Measurements from ENCODE around the gene NMB. TPM values are rescaled to one million over a fixed set of nuclear protein-coding genes. Genes with fewer than 3 reads are reported as not detected.
A peak's percentile ranks its signal among the peaks of the same experiment; 100 is the strongest.

Gene NMB
- total RNA-seq, 1 experiment from 2014 or later: 11.5 TPM

DNA sequence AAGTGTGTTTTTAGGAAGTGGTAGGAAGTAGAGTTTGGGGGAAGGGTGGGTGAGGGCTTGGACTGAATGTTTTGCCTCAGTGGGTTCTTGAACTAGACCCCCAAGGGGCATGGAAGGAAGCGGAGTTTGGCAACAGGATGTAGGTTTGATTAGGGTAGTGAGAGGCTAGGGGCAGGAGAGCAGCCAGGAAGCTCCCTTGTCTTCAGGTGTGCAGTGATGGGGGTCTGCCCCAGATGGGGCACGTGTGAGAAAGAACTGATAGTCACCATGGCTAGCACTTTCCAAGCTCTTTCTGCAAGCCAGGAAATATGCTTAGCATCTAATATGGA is 52.5 kb downstream of the NMB start:
- Histone ChIP-seq H3K27me3 (ENCODE audit: insufficient read depth, low read length) (no peaks in the 10 kb centered on the region), H3K4me2 (ENCODE audit: insufficient read depth, insufficient read length, low read length) (peak overlapping the region; percentile 73), H3K18ac (ENCODE audit: insufficient read length, low read depth, low read length) (no peak overlapping the region), H2BK120ac (ENCODE audit: low read depth, low read length, poor library complexity, severe bottlenecking) (no peak overlapping the region), H3T11ph (ENCODE audit: low read length) (no peak overlapping the region), H3K14ac (ENCODE audit: insufficient read depth, low read length) (no peak overlapping the region), H4K5ac (ENCODE audit: insufficient read length, low read depth, low read length) (no peak overlapping the region), H3K23ac (ENCODE audit: insufficient read length, low read depth, low read length) (no peak overlapping the region), H4K91ac (ENCODE audit: insufficient read length, low read depth, low read length) (no peak overlapping the region), H3K4ac (ENCODE audit: low read depth, low read length) (no peak overlapping the region), H4K8ac (replicated peaks; ENCODE audit: insufficient read length, low read depth, low read length) (no peak overlapping the region), H4K20me1 (ENCODE audit: control insufficient read depth, insufficient read depth, insufficient read length) (peaks cover 4% of the 10 kb centered on the region), H3K56ac (ENCODE audit: insufficient read length, low read depth, low read length) (no peak overlapping the region), H3K23me2 (ENCODE audit: insufficient read length, low read depth, low read length, poor library complexity, severe bottlenecking) (peaks cover 4% of the 10 kb centered on the region), H3K79me2 (ENCODE audit: insufficient read depth, low read length) (peaks cover 43% of the 10 kb centered on the region), H3K79me1 (ENCODE audit: insufficient read depth, low read depth, low read length, poor library complexity, severe bottlenecking) (no peaks in the 10 kb centered on the region), H2AFZ (ENCODE audit: low read length) (no peak overlapping the region), H3K9ac (ENCODE audit: extremely low read depth, insufficient read length, low read length) (no peak overlapping the region), H3K4me1 (ENCODE audit: insufficient read depth, low read length) (peaks cover 18% of the 10 kb centered on the region), H2BK20ac (ENCODE audit: low read depth, low read length, poor library complexity, severe bottlenecking) (no peak overlapping the region), H2BK12ac (ENCODE audit: insufficient read length, low read depth, low read length) (no peak overlapping the region), H2BK5ac (ENCODE audit: insufficient read length, low read length) (no peak overlapping the region), H2BK15ac (ENCODE audit: low read depth, low read length) (no peak overlapping the region), H2AK5ac (ENCODE audit: insufficient read length, low read length) (no peak overlapping the region), H3K27ac (ENCODE audit: insufficient read length, low read depth, low read length) (no peak overlapping the region), H3K9me3 (ENCODE audit: control insufficient read depth, low read depth, low read length) (no peaks in the 10 kb centered on the region)
- WGBS (ENCODE audit: extremely low coverage, insufficient read length, low lambda C conversion rate): no CpG with 5 or more reads among the region's 2 CpGs
- no peak for DNase-seq
- peak overlapping the region; percentile 64 to 73 for H3K4me3 Mint-ChIP-seq
- TF ChIP-seq, protein P1, sequence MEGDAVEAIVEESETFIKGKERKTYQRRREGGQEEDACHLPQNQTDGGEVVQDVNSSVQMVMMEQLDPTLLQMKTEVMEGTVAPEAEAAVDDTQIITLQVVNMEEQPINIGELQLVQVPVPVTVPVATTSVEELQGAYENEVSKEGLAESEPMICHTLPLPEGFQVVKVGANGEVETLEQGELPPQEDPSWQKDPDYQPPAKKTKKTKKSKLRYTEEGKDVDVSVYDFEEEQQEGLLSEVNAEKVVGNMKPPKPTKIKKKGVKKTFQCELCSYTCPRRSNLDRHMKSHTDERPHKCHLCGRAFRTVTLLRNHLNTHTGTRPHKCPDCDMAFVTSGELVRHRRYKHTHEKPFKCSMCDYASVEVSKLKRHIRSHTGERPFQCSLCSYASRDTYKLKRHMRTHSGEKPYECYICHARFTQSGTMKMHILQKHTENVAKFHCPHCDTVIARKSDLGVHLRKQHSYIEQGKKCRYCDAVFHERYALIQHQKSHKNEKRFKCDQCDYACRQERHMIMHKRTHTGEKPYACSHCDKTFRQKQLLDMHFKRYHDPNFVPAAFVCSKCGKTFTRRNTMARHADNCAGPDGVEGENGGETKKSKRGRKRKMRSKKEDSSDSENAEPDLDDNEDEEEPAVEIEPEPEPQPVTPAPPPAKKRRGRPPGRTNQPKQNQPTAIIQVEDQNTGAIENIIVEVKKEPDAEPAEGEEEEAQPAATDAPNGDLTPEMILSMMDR (conservative IDR thresholded peaks at IDR 0.05): no peak
- H3K4me1 Mint-ChIP-seq: peaks cover 46 to 62% of the 10 kb centered on the region in 2 experiments
- H3K27me3 Mint-ChIP-seq (ENCODE audit: low read depth): peaks cover 44% of the 10 kb centered on the region
- H3K27ac Mint-ChIP-seq: peak overlapping the region in 1 of 3 experiments; percentile 49; a peak in 2 of 7 replicates
- peaks cover 45 to 60% (median 58%) of the 10 kb centered on the region in 3 experiments for H3K36me3 Mint-ChIP-seq (ENCODE audit: insufficient read depth in 1 of 3, low read depth in 3 of 3)
- no peaks in the 10 kb centered on the region for H3K9me3 Mint-ChIP-seq

Other genes starting within 250 kb of the NMB start
- gene ZSCAN2, start 57.2 kb downstream of the NMB start, total RNA-seq (2021): 28.4 and 31.2 TPM in 2 replicates
- 41.0 and 41.6 TPM in 2 replicates for gene WDR73, start 3.9 kb downstream of the NMB start, total RNA-seq (2021)
- gene SEC11A, start 57.9 kb upstream of the NMB start, total RNA-seq (2021): 250 and 252 TPM in 2 replicates
- 32.7 and 34.6 TPM in 2 replicates for gene ZNF592, start 90.4 kb upstream of the NMB start, total RNA-seq (2021)
- 17.7 and 18.0 TPM in 2 replicates for gene ALPK3, start 159.2 kb upstream of the NMB start, total RNA-seq (2021)
- 0.13 TPM in 1 of 2 replicates, not detected in the other for gene SLC28A1, start 226.5 kb upstream of the NMB start, total RNA-seq (2021)

Data from H9 (cell line).